ENCODE results near the gene RAB22A.
A peak's percentile ranks its signal among the peaks of the same experiment; 100 is the strongest.

Gene RAB22A

DNA sequence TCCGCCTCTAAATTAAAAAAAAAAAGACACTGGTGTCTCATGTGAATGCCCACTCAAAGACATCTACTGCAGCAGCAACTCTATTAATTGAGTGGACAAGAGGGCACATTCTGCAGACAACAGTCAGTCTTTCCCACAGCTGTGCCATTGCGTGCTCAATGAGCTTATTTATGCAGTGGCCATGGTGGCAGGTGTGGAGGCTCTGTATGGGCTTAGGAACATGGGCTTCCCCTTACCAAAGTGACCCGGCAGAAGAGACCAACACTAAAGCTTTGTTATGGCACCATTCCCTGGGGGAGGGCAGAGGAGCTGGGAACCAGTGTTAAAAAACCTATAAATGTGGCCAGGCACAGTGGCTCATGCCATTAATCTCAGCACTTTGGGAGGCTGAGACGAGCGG is 75.3 kb downstream of the RAB22A start:
- DNase-seq = no peak

DNA sequence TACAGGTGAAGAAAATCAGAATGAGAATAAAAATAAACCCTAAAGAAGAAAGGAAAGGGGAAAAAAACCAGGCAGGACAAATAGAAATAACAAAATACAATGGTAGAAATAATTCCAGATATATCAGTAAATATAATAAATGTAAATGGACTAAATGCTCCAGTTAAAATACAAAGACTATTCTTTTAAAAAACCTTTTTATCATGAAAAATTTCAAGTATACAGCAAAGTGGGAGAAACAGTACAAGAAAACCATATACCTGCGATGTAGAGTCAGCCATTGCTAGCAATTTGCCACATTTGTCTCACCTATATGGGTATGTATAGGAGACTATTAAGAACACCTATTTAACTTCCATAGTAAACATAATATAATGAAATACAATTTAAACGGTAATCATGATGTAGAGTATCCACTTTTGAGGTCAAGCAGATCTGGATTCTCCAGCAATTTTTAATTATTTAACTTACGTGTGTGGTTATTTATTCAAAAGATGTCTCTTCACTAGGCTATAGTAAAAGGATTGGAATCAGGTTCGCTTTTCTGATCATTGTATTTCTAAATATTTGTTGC is 78.6 kb downstream of the RAB22A start:
- no peak for DNase-seq

DNA sequence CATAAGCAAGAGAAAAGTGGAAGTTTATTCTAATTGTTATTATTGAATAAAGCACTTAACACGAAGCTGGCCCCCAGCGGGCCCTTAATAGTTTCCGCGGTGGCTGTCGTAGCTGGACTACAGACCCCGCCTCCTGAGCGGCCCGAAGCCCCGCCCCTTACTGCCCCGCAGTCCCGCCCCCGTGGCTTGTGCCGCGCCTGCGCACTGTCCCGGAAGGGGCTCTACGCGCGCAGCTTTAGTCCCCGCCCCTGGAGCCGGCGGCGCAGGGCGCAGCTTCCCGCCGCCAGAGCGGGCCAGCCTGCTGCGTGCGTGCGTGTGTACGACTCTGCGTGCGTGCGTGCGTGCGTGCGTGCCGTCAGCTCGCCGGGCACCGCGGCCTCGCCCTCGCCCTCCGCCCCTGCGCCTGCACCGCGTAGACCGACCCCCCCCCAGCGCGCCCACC is 79.4 kb downstream of the RAB22A start, which contains the start of gene VAPB:
VAPB (plus strand) TSS at position 348 of the 442 bp plus-strand sequence. CDS start 231 bp downstream, outside the sequence.
- DNase-seq = peak; percentile 45 to 97 (median 92)

DNA sequence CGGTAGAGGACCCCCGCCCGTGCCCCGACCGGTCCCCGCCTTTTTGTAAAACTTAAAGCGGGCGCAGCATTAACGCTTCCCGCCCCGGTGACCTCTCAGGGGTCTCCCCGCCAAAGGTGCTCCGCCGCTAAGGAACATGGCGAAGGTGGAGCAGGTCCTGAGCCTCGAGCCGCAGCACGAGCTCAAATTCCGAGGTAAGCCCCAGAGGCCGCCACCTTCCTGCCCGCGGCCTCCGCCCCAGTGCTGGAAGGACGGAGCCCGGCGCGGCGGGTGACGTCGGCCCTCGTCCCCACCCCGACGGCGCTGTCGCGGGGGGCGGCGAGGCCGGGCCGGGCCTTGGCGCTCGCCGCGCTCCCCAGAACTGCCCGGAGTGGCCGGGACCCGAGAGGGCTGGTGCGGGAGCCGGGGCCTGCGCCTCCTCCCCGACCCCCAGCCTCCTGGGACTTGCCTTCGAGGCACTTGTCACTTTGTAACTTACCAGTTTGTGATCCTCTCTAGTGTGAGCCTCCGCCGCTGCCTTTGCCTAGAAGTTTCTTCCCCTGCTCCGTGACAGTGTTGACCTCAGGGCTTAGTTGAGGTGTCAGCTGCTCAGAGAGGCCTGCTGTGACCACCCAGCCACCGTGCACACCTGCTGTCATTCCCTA is 79.9 kb downstream of the RAB22A start:
- DNase-seq = peak in 10 of 56 donors; percentile 26 to 68 (median 44)

DNA sequence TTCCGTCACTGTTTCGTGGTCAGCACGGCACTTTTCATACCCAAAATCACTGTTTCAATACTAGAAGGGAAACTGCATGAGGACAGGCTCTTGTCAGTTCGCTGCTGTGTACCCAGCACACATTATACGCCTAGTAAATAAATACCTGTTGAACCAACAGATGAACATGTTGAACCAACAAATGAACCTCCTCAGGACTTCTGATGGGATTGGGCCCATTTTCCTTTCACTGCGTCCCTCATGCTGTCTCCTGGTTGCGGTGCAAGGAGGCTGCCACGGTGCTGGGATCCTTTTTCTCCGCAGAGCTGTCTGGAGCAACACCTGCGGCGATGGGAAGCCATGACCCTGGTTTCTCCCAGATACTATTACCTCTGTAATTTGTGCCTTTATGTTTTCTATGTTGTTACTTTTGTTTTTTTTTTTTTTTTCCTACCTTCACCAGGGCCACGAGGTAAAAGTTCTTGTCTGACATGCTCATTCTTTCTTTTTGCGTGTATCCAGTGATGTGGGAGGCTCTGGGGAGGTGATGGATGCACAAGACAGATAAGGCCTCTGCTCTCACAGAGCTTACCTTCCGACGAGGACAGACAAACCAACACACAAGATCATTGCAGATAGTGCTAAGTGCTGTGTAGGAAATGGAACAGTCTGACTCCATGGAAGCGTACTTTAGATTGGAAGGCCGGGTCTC is 80.6 kb downstream of the RAB22A start:
- no peak for DNase-seq

DNA sequence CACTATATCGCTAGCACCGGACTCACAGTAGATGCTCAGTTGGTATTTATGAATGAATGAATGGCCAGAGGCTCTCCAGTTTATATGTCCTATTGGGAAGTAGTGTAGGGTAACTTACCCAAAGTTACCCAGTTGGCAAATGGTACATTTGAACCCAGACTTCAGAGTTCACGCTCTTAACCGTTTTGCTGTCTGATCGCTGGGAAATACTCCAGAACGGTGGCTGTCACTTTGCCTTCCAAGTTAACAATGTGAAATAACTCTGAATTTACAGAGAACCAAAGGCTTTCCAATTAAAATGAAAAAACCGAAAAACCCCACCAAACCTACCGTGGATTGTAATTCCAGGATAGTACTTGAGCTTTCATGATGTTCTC is 81.1 kb downstream of the RAB22A start:
- DNase-seq = no peak

DNA sequence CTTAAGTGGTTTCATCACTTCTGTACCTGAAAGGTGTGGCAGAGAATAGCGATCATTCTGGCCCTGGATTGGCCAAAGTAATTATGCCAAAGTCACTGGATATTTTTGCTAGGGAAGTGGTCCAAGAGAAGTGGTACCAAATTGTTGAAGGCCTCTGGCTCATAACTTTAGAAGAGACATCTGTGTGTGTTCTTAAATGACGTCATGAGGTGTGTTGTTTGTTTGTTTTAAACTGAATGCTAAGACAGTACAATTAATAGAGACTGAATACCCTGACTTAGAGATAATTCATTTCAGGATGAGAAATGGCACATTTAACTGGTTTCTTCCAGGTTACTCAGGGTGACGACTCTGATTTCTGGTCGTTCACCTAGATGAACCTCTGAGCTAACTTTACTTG is 82.8 kb downstream of the RAB22A start:
- DNase-seq = no peak

DNA sequence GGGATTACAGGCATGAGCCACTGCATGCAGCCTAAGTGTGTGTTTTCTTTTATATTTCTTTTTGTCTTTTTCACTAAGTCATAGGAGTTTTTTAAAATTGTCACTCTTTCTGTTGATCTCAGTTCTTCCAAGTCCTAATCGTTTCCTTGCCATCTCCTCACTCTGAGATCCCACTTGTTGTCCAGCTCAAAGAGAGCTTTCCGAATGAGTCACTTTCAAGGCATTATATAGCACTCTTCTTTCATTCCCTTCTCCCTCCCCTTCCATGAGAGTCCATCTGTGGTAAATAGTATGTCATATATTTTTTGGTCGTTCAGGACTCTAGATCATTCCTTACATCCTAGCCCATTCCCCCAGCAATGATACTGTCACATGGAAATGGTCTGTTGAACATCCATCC is 83.8 kb downstream of the RAB22A start:
- no peak for DNase-seq

DNA sequence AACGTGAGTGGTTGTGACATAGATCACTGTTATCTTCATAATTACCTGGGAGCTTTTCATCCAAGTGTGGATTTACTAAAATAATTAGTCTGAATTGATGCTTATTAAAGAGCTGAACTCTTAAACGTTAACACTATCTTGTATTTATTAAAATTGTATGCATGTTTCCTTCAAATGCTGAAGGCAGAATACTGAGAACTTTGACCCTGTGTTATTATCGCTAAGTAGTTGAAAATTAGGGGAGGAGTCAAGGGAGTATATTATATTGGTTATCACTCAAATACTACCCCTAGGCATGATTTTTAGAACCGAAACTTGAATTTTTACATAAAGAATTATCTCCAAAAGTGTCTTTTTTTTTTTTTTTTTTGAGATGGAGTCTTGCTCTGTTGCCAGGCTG is 85.3 kb downstream of the RAB22A start:
- no peak for DNase-seq

DNA sequence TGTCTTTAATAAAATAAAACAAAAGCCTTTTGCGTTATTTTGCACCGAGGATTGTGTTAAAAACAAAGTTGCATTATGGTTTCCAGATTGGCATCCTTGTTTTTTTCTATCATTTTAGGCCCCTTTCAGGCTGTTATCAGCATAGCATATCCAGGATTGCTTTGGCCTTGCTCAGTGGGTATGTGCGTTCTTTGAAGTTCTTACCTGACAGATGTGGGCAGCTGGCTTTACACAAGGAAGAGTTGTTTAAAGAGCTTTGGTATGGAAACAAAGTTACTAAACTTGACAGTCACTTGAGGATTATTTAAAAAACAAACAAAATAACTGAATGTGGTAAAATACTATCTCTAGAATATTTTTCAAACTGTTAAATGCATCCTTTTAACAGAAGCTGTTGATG is 86.1 kb downstream of the RAB22A start:
- DNase-seq = no peak

DNA sequence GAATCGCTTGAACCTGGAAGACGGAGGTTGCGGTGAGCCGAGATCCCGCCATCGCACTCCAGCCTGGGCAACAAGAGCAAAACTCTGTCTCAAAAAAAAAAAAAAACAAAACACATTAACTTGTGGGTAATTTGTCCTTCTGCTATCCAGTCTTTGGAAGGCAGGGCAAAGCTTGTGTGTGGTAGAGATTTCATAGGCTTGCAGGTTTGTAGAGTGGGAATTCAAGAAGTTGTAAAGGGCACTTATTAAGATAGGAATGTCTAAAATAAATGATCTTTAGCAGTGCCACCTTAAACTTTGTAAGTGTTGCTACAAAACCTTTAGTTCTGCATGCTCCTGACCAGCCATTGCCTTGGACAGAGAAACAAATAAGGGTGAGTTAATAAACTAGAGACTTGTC is 87.9 kb downstream of the RAB22A start:
- DNase-seq = no peak

DNA sequence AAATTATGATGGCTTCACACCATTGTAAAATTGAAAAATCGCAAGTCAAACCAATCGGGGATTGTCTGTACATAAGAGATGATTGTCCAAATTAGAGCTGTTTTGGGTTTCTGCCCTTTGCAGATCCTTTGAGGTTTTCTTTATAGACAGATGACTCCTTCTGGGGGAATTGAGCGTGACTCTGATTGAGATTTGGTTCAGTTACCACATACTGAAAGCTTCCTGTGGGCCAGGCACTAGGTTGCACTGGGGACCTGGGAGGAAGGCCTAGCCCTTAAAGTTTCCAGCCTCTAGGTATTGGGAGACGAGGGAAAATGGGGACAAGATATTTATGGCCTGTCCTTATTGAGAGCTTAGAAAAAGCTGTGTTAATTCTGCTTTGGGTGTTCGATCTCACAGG is 88.7 kb downstream of the RAB22A start:
- no peak for DNase-seq

DNA sequence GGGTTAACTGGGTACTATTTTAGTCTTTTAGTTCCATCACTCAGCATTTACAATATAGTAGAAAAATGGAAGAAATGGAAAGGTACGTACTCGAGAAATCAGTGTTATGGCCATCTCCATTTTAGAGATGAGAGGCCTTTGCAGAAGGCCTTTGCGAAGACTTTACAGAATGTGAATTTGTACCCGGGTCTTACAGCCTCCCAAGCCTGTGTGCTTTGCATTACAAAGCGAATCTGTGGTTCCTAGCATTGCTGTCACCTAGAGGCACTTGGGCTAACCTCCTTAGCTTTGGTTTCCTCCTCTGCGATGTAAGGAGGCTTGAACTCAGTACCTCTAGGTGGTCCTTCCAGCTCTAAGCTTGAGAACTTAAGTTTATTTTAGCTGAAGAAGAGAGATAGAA is 90.4 kb downstream of the RAB22A start:
- no peak for DNase-seq

DNA sequence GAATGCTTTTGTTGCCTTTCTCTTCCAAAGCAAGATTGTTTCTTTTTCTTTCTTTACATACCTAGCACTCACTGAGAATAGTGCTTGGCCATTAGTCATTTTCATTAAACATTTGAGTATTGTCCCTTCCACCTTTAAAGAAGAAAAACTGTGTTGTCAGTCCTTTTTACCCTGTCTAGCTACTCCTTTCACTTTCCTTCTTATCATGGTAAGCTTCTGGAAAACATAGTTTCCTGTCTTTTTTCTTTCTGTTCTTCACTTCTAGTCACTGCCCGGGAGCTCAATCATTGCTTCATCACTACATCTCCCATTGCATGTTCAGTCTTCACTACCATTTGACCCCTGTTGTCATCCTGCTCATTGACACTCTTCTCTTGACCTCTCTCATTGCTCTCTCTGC is 91.6 kb downstream of the RAB22A start:
- no peak for DNase-seq

DNA sequence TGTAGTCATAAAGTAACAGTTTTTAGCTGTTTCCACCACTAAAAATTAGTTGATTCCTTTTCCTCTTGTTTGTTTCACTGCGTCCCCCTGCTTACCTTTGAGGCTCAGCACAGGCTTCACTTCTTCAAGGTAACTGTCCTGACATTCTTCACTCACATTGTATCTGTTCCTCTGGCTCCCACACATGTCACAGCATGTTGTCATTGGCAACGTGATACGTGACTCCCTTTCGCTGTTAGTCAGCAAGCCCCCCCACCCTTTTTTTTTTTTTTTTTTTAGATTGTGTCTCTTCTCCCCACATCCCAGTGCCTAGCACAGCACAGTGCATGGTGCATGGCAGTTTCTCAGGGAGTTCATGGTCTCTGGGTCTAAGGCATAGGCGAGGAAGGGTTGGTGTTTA is 92.8 kb downstream of the RAB22A start:
- peak in 4 of 56 donors; percentile 24 to 41 (median 31) for DNase-seq

DNA sequence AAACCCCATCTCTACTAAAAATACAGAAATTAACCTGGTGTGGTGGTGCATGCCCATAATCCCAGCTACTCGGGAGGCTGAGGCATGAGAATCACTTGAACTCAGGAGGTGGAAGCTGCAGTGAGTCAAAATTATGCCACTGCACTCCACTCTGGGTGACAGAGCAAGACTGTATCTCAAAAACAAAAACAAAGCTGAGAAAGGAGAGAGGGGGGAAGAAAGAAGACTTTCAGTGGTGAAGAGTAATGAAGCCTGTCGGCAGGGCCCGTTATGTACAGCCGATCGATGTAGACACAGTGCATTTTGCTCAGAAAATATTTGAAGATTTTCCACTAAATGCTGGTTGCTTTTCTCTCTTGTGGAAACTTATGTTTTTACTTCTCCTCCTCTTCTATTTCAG is 93.3 kb downstream of the RAB22A start:
- DNase-seq = no peak

DNA sequence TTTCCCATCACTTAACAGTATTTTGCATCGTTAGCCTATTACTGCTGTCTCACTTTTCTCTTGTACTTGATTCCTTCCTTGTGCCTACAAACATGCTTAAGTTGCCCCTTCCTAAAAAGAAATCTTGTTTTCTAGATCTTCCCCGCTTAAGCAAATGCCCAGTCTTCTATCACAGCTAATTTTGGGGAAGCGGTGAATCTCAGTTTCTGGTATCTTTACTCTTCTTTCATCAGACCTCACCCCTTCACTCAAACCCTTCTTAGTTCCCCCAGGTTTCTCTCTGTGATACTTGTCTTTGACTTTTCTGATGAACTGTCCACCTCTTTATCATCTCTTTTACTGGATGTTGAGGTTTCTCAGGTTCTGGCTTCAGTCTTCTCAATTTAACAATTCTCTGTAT is 93.8 kb downstream of the RAB22A start:
- DNase-seq = no peak

DNA sequence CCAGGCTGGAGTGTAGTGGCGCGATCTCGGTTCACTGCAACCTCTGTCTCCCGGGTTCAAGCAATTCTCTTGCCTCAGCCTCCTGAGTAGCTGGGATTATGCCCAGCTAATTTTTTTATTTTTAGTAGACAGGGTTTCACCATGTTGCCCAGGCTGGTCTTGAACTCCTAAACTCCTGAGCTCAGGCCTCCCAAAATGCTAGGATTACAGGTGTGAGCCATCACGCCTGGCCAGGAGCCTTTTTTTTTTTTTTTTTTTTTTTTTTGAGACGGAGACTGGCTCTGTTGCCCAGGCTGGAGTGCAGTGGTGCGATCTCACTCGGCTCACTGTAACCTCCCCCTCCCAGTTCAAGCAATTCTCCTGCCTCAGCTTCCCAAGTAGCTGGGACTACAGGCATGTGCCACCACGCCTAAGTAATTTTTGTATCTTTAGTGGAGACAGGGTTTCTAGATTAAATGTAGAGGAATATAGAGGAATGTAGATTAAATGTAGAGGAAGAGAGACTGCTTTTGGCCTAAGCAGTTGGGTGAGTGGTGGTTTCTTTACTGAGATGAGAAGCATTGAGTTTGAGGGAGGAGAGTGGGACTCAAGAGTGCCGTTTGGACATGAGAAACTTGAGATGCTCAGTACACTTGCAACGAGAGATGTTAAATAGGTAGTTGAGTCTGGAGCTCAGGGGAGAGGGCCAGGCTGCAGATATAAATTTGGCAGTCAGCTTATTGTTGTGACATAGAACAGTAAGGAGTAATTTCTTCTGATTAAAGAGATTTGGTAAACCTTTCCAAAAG is 96.2 kb downstream of the RAB22A start:
- no peak for DNase-seq

DNA sequence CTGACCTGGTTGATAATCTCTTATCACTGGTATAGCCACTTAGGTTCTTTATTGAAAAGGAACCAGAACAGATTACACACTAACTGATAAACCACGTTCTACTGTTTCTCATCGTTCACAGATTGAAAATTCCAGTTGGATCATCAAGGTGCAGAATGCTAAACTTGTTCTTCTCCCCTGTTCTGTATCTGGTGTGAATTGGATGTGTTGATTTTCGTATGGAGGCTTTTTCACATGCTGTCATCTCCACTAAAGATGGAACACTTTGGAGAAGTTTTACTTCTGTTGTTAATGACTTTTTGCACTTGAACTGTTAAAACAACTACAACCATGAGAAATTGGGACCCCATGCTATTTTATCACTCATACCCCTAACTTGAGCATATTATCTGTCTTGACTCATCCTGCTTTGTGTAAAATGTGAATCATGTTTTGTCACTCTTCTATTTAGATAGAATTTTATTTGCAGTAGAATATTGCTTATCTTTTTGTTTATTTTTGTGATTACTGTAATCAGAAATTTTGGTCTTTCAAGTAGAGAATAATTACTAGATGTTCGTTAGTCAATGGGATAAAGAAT is 97.0 kb downstream of the RAB22A start:
- DNase-seq = no peak

DNA sequence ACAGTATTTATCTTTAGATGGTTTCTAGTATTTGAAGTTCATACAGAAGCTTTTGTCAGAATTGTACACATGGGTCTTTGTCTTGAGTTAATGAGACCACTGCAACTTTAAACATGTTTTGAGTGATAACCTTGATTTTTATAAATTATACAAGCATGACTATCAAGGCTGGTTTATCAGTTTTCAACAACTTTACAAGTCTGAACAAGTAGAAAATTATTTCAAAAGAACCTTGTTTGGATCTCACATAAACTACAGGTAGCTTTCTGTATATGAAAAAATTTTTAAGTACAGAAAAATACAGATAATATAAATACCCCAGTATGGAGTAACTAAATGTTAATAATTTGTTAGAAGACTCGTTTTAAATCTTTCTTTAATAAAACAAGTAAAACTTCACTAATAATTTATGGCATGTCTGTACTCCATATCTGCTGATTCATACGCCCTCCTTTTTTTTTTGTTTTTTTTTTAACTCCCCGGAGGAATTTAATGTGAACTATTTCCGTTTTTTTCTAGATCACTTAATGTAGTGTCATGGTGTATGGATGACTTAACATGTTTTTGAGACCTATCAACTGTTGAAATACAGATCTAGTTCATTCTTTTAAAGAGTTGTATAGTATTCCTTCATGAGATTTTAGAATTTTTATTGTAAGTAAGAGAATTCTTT is 97.8 kb downstream of the RAB22A start:
- DNase-seq = no peak

DNA sequence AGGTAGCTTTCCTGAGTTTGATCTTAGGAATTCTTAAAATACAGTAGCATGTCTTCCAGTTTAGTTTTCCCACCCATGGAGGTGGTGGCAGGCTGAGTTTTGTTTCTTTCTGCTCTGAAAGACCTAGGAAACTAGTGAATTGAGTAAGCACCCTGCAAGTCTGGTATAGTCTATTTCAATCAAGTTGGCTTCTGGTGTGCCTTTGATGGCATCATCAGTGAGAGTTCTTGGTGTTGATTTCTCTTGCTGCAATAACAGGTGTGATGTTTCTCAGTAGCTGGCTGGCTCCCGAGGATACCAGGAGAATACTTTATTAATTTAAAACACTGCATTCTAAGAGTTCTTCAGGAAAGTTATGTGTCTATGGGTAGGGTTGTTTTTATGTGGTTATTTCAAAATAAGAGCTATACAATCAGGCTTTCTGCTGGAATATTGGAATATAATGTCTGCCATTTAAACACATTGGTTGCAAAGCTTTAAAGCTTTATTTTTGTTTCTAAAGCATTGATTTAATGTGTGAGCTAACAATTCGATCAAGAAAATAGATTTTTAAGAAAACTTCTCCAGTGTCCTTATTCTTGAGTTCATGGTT is 98.5 kb downstream of the RAB22A start:
- no peak for DNase-seq
